H9 (cell line): ENCODE results near the gene RALY. TPM values are rescaled to one million over a fixed set of nuclear protein-coding genes. Genes with fewer than 3 reads are reported as not detected.

Source experiments
- DNase-seq: peaks from one replicate; pipeline ENCODE4 v3.0.0-alpha.2; 2017
- H2AFZ ChIP-seq: one replicate; pipeline ENCODE4 v1.6.1; 2013; ENCODE audit warnings: mild to moderate bottlenecking, low read length, control low read depth, moderate library complexity
- H2AK5ac ChIP-seq: 2 replicates; pipeline ENCODE4 v1.6.1; 2013; ENCODE audit warnings: low read length, control low read depth, mixed read lengths; ENCODE audit not compliant: insufficient read length
- H2BK120ac ChIP-seq: one replicate; pipeline ENCODE4 v1.6.1; 2013; ENCODE audit warnings: low read depth, mild to moderate bottlenecking, low read length, control low read depth, inconsistent platforms; ENCODE audit not compliant: poor library complexity, severe bottlenecking
- H2BK12ac ChIP-seq: 2 replicates; pipeline ENCODE4 v1.6.1; 2013; ENCODE audit warnings: low read length, control low read depth, mixed read lengths, low read depth; ENCODE audit not compliant: insufficient read length
- H2BK15ac ChIP-seq: 2 replicates; pipeline ENCODE4 v1.6.1; 2013; ENCODE audit warnings: low read depth, low read length, control low read depth
- H2BK20ac ChIP-seq: one replicate; pipeline ENCODE4 v1.6.1; 2013; ENCODE audit warnings: low read depth, mild to moderate bottlenecking, low read length, control low read depth, inconsistent platforms; ENCODE audit not compliant: poor library complexity, severe bottlenecking
- H2BK5ac ChIP-seq: 2 replicates; pipeline ENCODE4 v1.6.1; 2013; ENCODE audit warnings: low read length, control low read depth, mixed read lengths; ENCODE audit not compliant: insufficient read length
- H3K14ac ChIP-seq: 2 replicates; pipeline ENCODE4 v1.6.1; 2013; ENCODE audit warnings: low read length, control low read depth; ENCODE audit not compliant: insufficient read depth
- H3K18ac ChIP-seq: 2 replicates; pipeline ENCODE4 v1.6.1; 2013; ENCODE audit warnings: low read depth, mild to moderate bottlenecking, mixed read lengths, low read length, control low read depth; ENCODE audit not compliant: insufficient read length
- H3K23ac ChIP-seq: 2 replicates; pipeline ENCODE4 v1.6.1; 2013; ENCODE audit warnings: low read length, control low read depth, mixed read lengths, low read depth; ENCODE audit not compliant: insufficient read length
- H3K23me2 ChIP-seq: 2 replicates; pipeline ENCODE4 v1.6.1; 2013; ENCODE audit warnings: low read depth, mild to moderate bottlenecking, mixed read lengths, low read length, control low read depth; ENCODE audit not compliant: insufficient read length, poor library complexity, severe bottlenecking
- H3K27ac ChIP-seq: 2 replicates; pipeline ENCODE4 v1.5.1; 2013; ENCODE audit warnings: low read length, control low read depth, mixed read lengths, low read depth; ENCODE audit not compliant: insufficient read length
- H3K27me3 ChIP-seq: 2 replicates; pipeline ENCODE4 v1.6.1; 2013; ENCODE audit warnings: low read length, control low read depth, inconsistent platforms; ENCODE audit not compliant: insufficient read depth
- H3K4ac ChIP-seq: 2 replicates; pipeline ENCODE4 v1.6.1; 2013; ENCODE audit warnings: low read depth, mild to moderate bottlenecking, control low read depth, inconsistent platforms, low read length, moderate library complexity
- H3K4me1 ChIP-seq: 2 replicates; pipeline ENCODE4 v1.6.1; 2013; ENCODE audit warnings: low read length, control low read depth, inconsistent platforms; ENCODE audit not compliant: insufficient read depth
- H3K4me2 ChIP-seq: 2 replicates; pipeline ENCODE4 v1.6.1; 2013; ENCODE audit warnings: low read length, control low read depth, mixed read lengths; ENCODE audit not compliant: insufficient read length, insufficient read depth
- H3K56ac ChIP-seq: 2 replicates; pipeline ENCODE4 v1.6.1; 2013; ENCODE audit warnings: low read depth, mild to moderate bottlenecking, mixed read lengths, low read length, control low read depth; ENCODE audit not compliant: insufficient read length
- H3K79me1 ChIP-seq: 2 replicates; pipeline ENCODE4 v1.6.1; 2013; ENCODE audit warnings: low read depth, mild to moderate bottlenecking, moderate library complexity, low read length, control low read depth, inconsistent platforms; ENCODE audit not compliant: insufficient read depth, poor library complexity, severe bottlenecking
- H3K79me2 ChIP-seq: 2 replicates; pipeline ENCODE4 v1.6.1; 2013; ENCODE audit warnings: low read length, control low read depth, inconsistent platforms; ENCODE audit not compliant: insufficient read depth
- H3K9ac ChIP-seq: 2 replicates; pipeline ENCODE4 v1.6.1; 2013; ENCODE audit warnings: low read length, control low read depth, mixed read lengths; ENCODE audit not compliant: insufficient read length; ENCODE audit errors: extremely low read depth
- H3K9me3 ChIP-seq: one replicate; pipeline ENCODE4 v1.6.1; 2013; ENCODE audit warnings: low read depth, low read length, inconsistent platforms; ENCODE audit not compliant: control insufficient read depth
- H3T11ph ChIP-seq: one replicate; pipeline ENCODE4 v1.6.1; 2013; ENCODE audit warnings: mild to moderate bottlenecking, low read length, control low read depth, inconsistent platforms
- H4K20me1 ChIP-seq: one replicate; pipeline ENCODE4 v1.6.1; 2013; ENCODE audit not compliant: control insufficient read depth, insufficient read length, insufficient read depth
- H4K5ac ChIP-seq: 2 replicates; pipeline ENCODE4 v1.6.1; 2013; ENCODE audit warnings: low read depth, mild to moderate bottlenecking, mixed read lengths, low read length, control low read depth; ENCODE audit not compliant: insufficient read length
- H4K8ac ChIP-seq: replicated peaks from 2 replicates; pipeline ENCODE4 v1.6.1; 2013; ENCODE audit warnings: low read length, control low read depth, mixed read lengths, low read depth; ENCODE audit not compliant: insufficient read length
- H4K91ac ChIP-seq: 2 replicates; pipeline ENCODE4 v1.6.1; 2013; ENCODE audit warnings: low read depth, mild to moderate bottlenecking, moderate library complexity, mixed read lengths, low read length, control low read depth; ENCODE audit not compliant: insufficient read length
- H3K27ac Mint-ChIP-seq, 3 experiments: 2 replicates in 2 of 3; 3 replicates in 1 of 3; pipeline ENCODE4 v1.8.0; 2020 to 2021; ENCODE audit warnings: mixed read lengths in 3 of 3, mild to moderate bottlenecking in 1 of 3, moderate library complexity in 1 of 3
- H3K27me3 Mint-ChIP-seq: 2 replicates; pipeline ENCODE4 v1.8.0; 2021; ENCODE audit warnings: low read depth, mild to moderate bottlenecking, moderate library complexity, mixed read lengths
- H3K36me3 Mint-ChIP-seq, 3 experiments: 2 replicates in 2 of 3; 3 replicates in 1 of 3; pipeline ENCODE4 v1.8.0; 2020 to 2021; ENCODE audit warnings: low read depth in 3 of 3, mixed read lengths in 3 of 3; ENCODE audit not compliant: insufficient read depth in 1 of 3
- H3K4me1 Mint-ChIP-seq, 2 experiments: 2 replicates each; pipeline ENCODE4 v1.8.0; 2020; ENCODE audit warnings: mixed read lengths in 2 of 2
- H3K4me3 Mint-ChIP-seq, 2 experiments: 2 replicates in 1 of 2; 3 replicates in 1 of 2; pipeline ENCODE4 v1.8.0; 2020 to 2021; ENCODE audit warnings: mild to moderate bottlenecking in 2 of 2, mixed read lengths in 2 of 2, moderate library complexity in 1 of 2
- H3K9me3 Mint-ChIP-seq, 2 experiments: 2 replicates in 1 of 2; 3 replicates in 1 of 2; pipeline ENCODE4 v1.8.0; 2020; ENCODE audit warnings: mild to moderate bottlenecking in 2 of 2, mixed read lengths in 2 of 2, moderate library complexity in 1 of 2
- CTCF ChIP-seq: fragments of 200-600 bp; sonication (generic); conservative IDR thresholded peaks from 3 replicates; pipeline ENCODE4 v1.8.0; 2021; ENCODE audit warnings: antibody characterized with exemption, mild to moderate bottlenecking
- WGBS: extraction: QIAGEN DNeasy Blood & Tissue Kit; methylation state at CpG from one replicate; pipeline ENCODE4 v1.1.7; 2013; ENCODE audit warnings: missing lambda C conversion rate, low lambda C conversion rate, mixed read lengths; ENCODE audit not compliant: insufficient read length; ENCODE audit errors: extremely low coverage; 5-methylcytosine and 5-hydroxymethylcytosine counted together
- total RNA-seq: library from RNA; stranded (reverse); gene quantifications from 2 replicates; pipeline ENCODE4 v1.2.1, GENCODE V29; 2021

Gene RALY
- total RNA-seq, 1 experiment from 2014 or later, result 199 TPM

DNA sequence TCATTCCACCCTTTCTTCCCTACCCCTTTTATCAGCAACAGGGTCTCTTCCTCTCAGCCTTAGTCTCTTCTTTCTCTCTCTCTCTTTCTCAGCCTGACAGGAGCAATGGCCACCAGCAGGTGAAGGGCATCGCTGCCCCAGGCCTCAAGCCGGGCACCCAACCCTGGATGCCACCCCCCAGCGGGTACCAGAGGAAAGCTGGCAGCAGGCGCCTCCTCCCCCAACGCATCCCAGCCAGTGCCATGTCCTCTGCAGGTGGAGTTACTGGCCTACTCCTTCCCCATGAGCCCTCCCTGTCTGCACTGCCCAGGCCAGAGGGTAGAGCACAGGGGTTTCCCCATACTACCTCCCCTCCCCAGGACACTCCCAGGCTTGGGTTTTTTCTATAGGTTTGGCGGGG is 86.1 kb downstream of the RALY start:
- Histone ChIP-seq H2BK20ac (no peak overlapping the region), H4K91ac (no peak overlapping the region), H2BK5ac (no peak overlapping the region), H2BK120ac (no peak overlapping the region), H3K27me3 (no peaks in the 10 kb centered on the region), H3K23ac (no peak overlapping the region), H4K8ac (no peak overlapping the region), H3K79me1 (no peaks in the 10 kb centered on the region), H2BK12ac (no peak overlapping the region), H3K18ac (no peak overlapping the region), H4K5ac (no peak overlapping the region), H2AK5ac (no peak overlapping the region), H3K14ac (no peak overlapping the region), H3K27ac (no peak overlapping the region), H2BK15ac (no peak overlapping the region), H3K79me2 (no peaks in the 10 kb centered on the region), H3K4ac (no peak overlapping the region), H2AFZ (no peak overlapping the region), H3K4me2 (no peak overlapping the region), H3K9ac (no peak overlapping the region), H3K4me1 (no peaks in the 10 kb centered on the region), H3T11ph (no peak overlapping the region), H3K56ac (no peak overlapping the region), H4K20me1 (no peaks in the 10 kb centered on the region), H3K23me2 (no peaks in the 10 kb centered on the region), H3K9me3 (no peaks in the 10 kb centered on the region)
- peaks cover 16 to 68% (median 30%) of the 10 kb centered on the region in 3 experiments for H3K36me3 Mint-ChIP-seq
- H3K4me3 Mint-ChIP-seq, result no peak overlapping the region
- TF ChIP-seq CTCF, result no peak
- no CpG with 5 or more reads among the region's 6 CpGs for WGBS
- H3K9me3 Mint-ChIP-seq, result no peaks in the 10 kb centered on the region
- no peak for DNase-seq
- peak overlapping the region in 1 of 3 experiments; percentile 36; a peak in 1 of 7 replicates for H3K27ac Mint-ChIP-seq
- H3K4me1 Mint-ChIP-seq, result no peaks in the 10 kb centered on the region; a peak in 1 of 4 replicates
- no peaks in the 10 kb centered on the region for H3K27me3 Mint-ChIP-seq
